Breast epithelium (tissue), 4 donors: ENCODE measurements around the gene UBTD1. TPM values are rescaled to one million over a fixed set of nuclear protein-coding genes. Genes with fewer than 3 reads are reported as not detected.

Experiments used
- DNase-seq, 2 donors: peaks; one replicate each; pipeline ENCODE4 v3.0.0-alpha.2; 2019; ENCODE audit warnings: low spot score in 2 of 2
- H3K27ac ChIP-seq, 2 donors: fragments of 200-600 bp; sonication (generic) in 1 of 2; one replicate each; pipeline ENCODE4 v1.5.1; 2016 to 2019; ENCODE audit warnings: mild to moderate bottlenecking in 1 of 2
- H3K27me3 ChIP-seq, 2 donors: fragments of 200-600 bp; sonication (generic) in 1 of 2; one replicate each; pipeline versions ENCODE4 v1.5.1 to v1.6.0; 2017 to 2019; ENCODE audit warnings: control low read depth in 1 of 2, mild to moderate bottlenecking in 1 of 2
- H3K36me3 ChIP-seq: fragments of 200-600 bp; one replicate; pipeline ENCODE4 v1.5.1; 2019
- H3K4me1 ChIP-seq, 2 donors: fragments of 200-600 bp; sonication (generic); one replicate each; pipeline ENCODE4 v1.5.1; 2016 to 2019; ENCODE audit warnings: control low read depth in 1 of 2
- H3K4me3 ChIP-seq, 3 donors: fragments of 200-600 bp; sonication (generic); 1 replicate in 2 of 3; 2 replicates in 1 of 3; pipeline ENCODE4 v1.5.1; 2016 to 2019; ENCODE audit warnings: mild to moderate bottlenecking in 3 of 3, moderate library complexity in 2 of 3
- H3K9me3 ChIP-seq, 2 donors: fragments of 200-600 bp; sonication (generic) in 1 of 2; one replicate each; pipeline ENCODE4 v1.5.1; 2016 to 2019; ENCODE audit warnings: control low read depth in 1 of 2
- CTCF ChIP-seq, 3 donors: fragments of 450-650 bp; IDR thresholded peaks; one replicate each; pipeline ENCODE4 v1.5.1; 2016 to 2017; ENCODE audit warnings: antibody characterized with exemption in 3 of 3, mild to moderate bottlenecking in 3 of 3, moderate library complexity in 3 of 3
- POLR2A ChIP-seq: fragments of 450-650 bp; IDR thresholded peaks from one replicate; pipeline ENCODE4 v1.6.1; 2016; ENCODE audit warnings: antibody characterized with exemption, mild to moderate bottlenecking, moderate library complexity
- POLR2AphosphoS5 ChIP-seq, 3 donors: sonication (generic); formaldehyde crosslinking; IDR thresholded peaks; one replicate each; pipeline ENCODE4 v1.6.1; 2017; ENCODE audit warnings: antibody characterized with exemption in 3 of 3
- intact Hi-C: fragments of 100-400 bp; cut with DNase I; formaldehyde crosslinking; loops from one replicate; pipeline ENCODE4 v1.15.1; 2023; ENCODE audit warnings: low total_unique reads
- total RNA-seq, 3 donors: library from RNA; depleted of rRNA; stranded (reverse); fragments of >200 nt; gene quantifications; one replicate each; pipeline ENCODE4 v1.1.0, GENCODE V29; 2016

Gene UBTD1
- total RNA-seq, 3 donors from 2014 or later, result 9.9 to 14.7 (median 12.4) TPM

DNA sequence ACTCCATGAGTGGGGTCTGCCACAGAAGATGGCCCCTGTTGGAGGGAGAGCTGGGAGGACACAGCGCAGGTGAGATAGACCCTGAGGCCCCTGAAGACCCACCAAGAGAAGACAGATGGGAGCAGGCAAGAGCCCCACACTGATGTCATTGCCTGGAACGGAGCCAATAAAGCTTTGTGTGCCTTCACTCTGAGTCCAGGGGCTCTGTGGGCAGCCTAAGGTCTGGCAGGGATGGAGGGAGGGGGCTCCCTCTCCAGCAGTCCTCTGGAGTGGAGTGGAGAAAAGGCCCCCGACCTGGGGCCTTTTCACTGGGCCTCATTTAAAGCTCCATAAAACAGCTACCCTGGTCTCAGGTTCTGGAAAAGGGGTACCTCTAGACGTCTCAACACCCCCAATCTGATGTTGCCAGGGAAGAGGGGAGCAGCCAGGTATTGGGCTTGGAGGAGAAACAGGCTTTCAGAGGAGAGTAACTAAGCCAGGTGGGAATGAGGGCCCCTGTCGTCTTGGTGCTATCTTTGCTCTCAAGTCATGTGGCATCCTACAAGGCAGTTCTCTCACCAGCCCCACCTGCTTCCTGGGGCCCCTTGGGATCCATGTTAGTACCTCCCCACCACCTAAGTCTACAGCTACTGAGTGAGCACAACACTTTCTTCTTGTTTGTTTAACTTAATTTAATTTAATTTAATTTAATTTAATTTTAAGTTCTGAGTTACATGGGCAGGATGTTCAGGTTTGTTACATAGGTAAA is 92.2 kb downstream of the UBTD1 start:
- TF ChIP-seq CTCF (IDR thresholded peaks at IDR 0.05) (no peak), POLR2AphosphoS5 (IDR thresholded peaks at IDR 0.05) (no peak), POLR2A (no peak)
- Histone ChIP-seq H3K4me1 (no peaks in the 10 kb centered on the region), H3K27ac (no peak overlapping the region), H3K9me3 (no peaks in the 10 kb centered on the region), H3K36me3 (no peaks in the 10 kb centered on the region), H3K27me3 (no peaks in the 10 kb centered on the region), H3K4me3 (no peak overlapping the region)
- DNase-seq, result no peak
- intact Hi-C loops, result no loop called here

DNA sequence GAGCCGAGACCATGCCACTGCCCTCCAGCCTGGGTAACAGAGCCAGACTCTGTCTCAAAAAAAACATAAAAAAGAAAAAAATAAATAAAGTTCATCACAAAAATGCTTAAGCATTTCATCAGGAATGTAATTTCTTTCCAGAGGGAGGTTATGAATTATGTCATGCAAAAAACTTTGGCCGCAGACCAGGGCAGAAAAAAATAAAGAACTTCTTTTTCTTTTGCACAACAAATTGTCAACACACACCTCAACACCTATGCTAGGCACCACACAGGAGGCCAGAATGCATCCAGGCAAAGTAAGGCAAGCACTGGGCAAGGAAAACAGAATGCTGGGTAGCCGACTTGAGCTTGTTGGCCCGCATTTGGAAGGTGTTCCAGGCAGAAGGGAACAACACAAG is 94.7 kb downstream of the UBTD1 start:
- H3K4me3 ChIP-seq, result no peak overlapping the region
- intact Hi-C loops, result no loop called here
- H3K27me3 ChIP-seq, result no peaks in the 10 kb centered on the region
- DNase-seq, result no peak
- no peaks in the 10 kb centered on the region for H3K9me3 ChIP-seq
- peak overlapping the region in 1 of 2 donors; percentile 20 for H3K27ac ChIP-seq
- no peaks in the 10 kb centered on the region for H3K36me3 ChIP-seq
- no peaks in the 10 kb centered on the region for H3K4me1 ChIP-seq
- TF ChIP-seq CTCF (IDR thresholded peaks at IDR 0.05) (no peak), POLR2AphosphoS5 (IDR thresholded peaks at IDR 0.05) (no peak), POLR2A (no peak)

DNA sequence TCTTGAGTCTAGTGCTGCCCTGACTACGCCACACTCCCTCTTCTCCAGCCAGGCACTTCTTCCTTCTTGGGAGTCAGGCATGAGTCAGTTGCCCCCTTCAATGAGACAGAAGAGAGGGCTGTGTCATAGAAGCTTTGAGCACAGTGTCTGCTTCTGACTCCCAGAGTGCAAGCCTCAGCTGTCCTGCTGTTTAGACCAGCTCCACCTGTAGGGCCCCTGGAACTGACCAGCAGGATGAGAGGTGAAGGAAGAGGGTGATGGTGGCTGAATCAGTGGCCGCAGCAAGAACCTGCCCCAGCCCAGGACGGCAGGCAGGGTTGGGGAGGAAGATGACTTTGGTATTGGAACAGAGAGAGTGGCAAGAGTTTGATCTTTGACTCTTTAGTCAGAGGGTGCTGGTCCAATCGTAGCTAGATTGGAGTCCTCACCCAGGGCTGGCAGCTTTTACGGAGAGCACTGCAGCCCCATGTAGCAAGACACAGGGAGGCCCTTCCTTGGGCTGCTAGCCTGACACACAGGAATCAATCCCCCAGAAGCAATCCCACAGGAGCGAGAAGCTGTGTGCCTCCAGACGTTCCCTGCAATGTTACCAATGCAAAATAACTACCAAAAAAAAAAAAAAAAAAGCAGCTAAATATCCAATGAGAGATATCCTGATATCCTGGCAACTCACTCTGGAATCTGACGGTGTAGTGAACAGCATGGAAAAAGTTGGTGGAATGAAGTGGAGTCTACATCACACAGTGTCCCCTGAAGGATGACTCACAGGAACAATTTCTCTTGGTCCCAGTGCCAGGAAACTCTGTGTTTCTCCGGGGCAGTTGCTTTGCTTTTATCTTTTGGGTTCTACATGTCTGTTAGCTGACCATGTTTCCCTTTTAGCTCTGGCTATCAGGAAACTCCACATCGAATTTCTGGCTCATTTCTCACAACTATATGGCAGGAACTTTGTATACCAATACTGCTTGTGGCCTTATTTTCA is 97.7 kb downstream of the UBTD1 start:
- intact Hi-C loops, result no loop called here
- Histone ChIP-seq H3K4me1 (no peaks in the 10 kb centered on the region), H3K27ac (peak overlapping the region; percentile 64 to 84), H3K9me3 (no peaks in the 10 kb centered on the region), H3K27me3 (no peaks in the 10 kb centered on the region), H3K36me3 (no peaks in the 10 kb centered on the region), H3K4me3 (no peak overlapping the region)
- TF ChIP-seq POLR2A (no peak), POLR2AphosphoS5 (IDR thresholded peaks at IDR 0.05) (peak in 1 of 3 donors; percentile 72)
- peak in 1 of 2 donors; percentile 68 for DNase-seq

- DNase-seq, result no peak
- TF ChIP-seq POLR2A, result no peak
- no peak for TF ChIP-seq POLR2AphosphoS5 (IDR thresholded peaks at IDR 0.05)
- no peak for TF ChIP-seq CTCF (IDR thresholded peaks at IDR 0.05)
- Histone ChIP-seq H3K9me3 (no peaks in the 10 kb centered on the region), H3K36me3 (no peaks in the 10 kb centered on the region), H3K27ac (no peak overlapping the region), H3K4me1 (no peaks in the 10 kb centered on the region), H3K4me3 (no peak overlapping the region), H3K27me3 (no peaks in the 10 kb centered on the region)
- intact Hi-C loops, result no loop called here
Observed at GRCh38 chr10:97597778-97598177, 99.1 kb downstream of the UBTD1 start.

GRCh38 chr10:97598407-97599271 is 99.9 kb downstream of the UBTD1 start:
- Histone ChIP-seq H3K4me1 (no peaks in the 10 kb centered on the region), H3K27ac (no peak overlapping the region), H3K36me3 (no peaks in the 10 kb centered on the region), H3K27me3 (no peaks in the 10 kb centered on the region), H3K4me3 (no peak overlapping the region), H3K9me3 (no peaks in the 10 kb centered on the region)
- intact Hi-C loops, result no loop called here
- TF ChIP-seq POLR2AphosphoS5 (IDR thresholded peaks at IDR 0.05) (no peak), POLR2A (no peak), CTCF (IDR thresholded peaks at IDR 0.05) (no peak)
- DNase-seq, result peak in 1 of 2 donors; percentile 34
